Neural cell (in vitro differentiated cells): ENCODE results near the gene LY6G6F.

Experiments used
- RAD21 ChIP-seq: fragments of 450-650 bp; conservative IDR thresholded peaks from 2 replicates; pipeline ENCODE4 v1.6.1; 2014; ENCODE audit warnings: antibody characterized with exemption, mild to moderate bottlenecking, moderate library complexity
- TF ChIP-seq, protein P1 (sequence below): fragments of 450-650 bp; IDR thresholded peaks from 2 replicates; pipeline ENCODE4 v1.5.1; 2014; ENCODE audit warnings: antibody characterized with exemption, mild to moderate bottlenecking, moderate library complexity; ENCODE audit not compliant: poor library complexity, severe bottlenecking

DNA sequence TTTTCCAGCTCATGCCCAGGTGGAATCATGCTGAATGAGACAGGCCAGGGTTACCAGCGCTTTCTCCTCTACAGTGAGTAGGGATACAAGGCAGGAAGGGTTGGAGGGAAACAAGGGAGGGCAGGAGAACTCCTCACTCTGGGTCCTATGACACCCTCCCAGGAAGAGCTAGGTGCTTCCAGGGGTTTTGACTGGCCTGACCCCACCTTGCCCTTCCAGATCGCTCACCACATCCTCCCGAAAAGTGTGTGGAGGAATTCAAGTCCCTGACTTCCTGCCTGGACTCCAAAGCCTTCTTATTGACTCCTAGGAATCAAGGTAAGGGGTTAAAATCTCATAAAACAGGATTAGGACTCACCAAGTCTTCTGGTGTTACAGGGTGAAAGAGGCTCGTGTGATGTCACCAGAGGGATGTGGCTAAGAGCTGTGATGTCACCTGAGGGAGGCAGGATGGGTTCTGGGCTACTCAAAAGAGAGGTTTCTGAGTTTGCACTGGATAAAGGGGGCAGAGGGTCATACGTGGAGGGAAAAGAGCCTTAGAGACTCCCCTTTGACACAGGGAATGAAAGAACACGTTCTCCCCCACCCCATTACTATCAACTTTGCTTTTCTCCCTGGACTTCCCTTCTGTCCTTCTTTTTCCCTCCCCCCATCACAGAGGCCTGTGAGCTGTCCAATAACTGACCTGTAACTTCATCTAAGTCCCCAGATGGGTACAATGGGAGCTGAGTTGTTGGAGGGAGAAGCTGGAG is 49.1 kb upstream of the LY6G6F start:
- TF ChIP-seq, protein P1, sequence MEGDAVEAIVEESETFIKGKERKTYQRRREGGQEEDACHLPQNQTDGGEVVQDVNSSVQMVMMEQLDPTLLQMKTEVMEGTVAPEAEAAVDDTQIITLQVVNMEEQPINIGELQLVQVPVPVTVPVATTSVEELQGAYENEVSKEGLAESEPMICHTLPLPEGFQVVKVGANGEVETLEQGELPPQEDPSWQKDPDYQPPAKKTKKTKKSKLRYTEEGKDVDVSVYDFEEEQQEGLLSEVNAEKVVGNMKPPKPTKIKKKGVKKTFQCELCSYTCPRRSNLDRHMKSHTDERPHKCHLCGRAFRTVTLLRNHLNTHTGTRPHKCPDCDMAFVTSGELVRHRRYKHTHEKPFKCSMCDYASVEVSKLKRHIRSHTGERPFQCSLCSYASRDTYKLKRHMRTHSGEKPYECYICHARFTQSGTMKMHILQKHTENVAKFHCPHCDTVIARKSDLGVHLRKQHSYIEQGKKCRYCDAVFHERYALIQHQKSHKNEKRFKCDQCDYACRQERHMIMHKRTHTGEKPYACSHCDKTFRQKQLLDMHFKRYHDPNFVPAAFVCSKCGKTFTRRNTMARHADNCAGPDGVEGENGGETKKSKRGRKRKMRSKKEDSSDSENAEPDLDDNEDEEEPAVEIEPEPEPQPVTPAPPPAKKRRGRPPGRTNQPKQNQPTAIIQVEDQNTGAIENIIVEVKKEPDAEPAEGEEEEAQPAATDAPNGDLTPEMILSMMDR = no peak
- no peak for TF ChIP-seq RAD21
